Left colon (tissue), 2 donors: ENCODE results near the gene UBA1. TPM values are rescaled to one million over a fixed set of nuclear protein-coding genes. Genes with fewer than 3 reads are reported as not detected.
A peak's percentile ranks its signal among the peaks of the same experiment; 100 is the strongest.

Experiments used
- ATAC-seq: fragments of 200-7000 bp; cut with Tn5 transposase; one replicate; pipeline ENCODE4 v1.9.1; 2020; ENCODE audit warnings: mild to moderate bottlenecking, moderate library complexity
- DNase-seq, 2 donors: peaks; one replicate each; pipeline ENCODE4 v3.0.0-alpha.2; 2020
- intact Hi-C, 2 donors: fragments of 100-400 bp; cut with DNase I in 1 of 2; cut with micrococcal nuclease in 1 of 2; formaldehyde crosslinking; loops; one replicate each; pipeline versions ENCODE4 v1.11.2 to v1.14.0; 2022; cut with DNase I, micrococcal nuclease
- total RNA-seq, 2 donors: library from RNA; stranded (reverse); fragmentation: NEBNext Ultra II Directional; extraction: Animal tissue kit (Norgen Biotek cat#: 25700); gene quantifications; one replicate each; pipeline ENCODE4 v1.2.1, GENCODE V29; 2021
- donor health status: DM: no; HTN: no; CAD: no.
- donor health status: DM: yes; HTN: yes; CAD: no.

Gene UBA1
- total RNA-seq, 2 donors from 2014 or later = 217 to 220 TPM

DNA sequence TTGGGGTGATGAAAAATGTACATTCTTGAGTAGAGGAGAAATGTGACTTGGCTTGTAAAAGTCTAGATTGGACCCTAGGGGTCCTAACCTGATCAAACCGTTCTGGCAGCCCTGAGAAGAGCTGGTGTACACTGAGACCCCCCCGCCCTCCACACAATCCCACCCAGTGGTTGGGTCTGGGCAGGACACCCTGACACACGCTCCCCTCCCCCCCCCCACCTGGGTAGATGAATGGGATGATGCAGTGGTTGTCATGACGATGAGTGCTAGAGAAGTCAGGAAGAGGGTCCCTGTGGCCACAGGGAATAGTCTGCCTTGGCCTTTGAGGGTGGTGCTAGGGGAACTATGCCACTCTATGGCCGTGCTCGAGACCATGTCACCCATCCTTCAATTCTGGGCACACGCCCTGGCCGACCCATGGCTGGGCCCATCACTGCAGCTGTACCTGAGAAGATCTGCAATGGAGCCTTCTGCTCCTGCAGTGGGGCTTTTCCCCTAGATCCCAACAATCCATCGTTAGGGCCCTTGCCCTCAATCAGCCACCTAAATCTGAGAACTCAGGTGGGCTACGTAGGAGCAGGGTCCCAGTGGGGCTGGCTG is 29.2 kb downstream of the UBA1 start:
- ATAC-seq (no peak), DNase-seq (peak in 1 of 2 donors; percentile 19)
- intact Hi-C loops = no loop called here

DNA sequence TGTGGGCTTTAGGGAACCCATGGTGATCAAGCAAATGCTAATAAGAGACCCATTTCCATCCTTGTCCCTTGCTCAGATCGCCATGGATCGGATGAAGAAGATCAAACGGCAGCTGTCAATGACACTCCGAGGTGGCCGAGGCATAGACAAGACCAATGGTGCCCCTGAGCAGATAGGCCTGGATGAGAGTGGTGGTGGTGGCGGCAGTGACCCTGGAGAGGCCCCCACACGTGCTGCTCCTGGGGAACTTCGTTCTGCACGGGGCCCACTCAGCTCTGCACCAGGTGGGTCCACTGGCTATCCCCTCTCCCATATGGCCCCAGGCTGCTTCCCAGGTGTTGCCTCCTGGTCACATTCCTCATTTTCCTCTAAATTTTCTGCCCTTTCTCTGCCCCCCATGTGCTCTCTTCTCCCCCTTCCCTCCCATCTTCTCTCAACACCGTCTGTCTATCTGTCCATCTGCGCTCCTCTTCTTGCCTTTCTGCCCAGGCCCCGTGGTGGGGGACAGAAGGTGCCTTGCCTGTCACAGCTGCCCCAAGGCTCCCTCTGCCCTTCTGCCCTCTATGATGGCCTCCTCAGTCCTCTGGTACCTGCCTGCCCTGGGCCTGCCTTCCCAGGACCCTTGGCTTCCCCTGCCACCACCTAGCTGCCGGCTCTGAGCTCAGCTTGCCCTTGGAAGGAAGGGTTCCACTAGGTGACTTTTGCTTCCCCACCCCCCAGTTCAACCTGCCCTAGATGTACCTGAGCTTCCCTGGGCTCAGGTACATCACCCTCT is 30.0 kb downstream of the UBA1 start:
- intact Hi-C loops = no loop called here
- DNase-seq = peak in 1 of 2 donors; percentile 15
- no peak for ATAC-seq

DNA sequence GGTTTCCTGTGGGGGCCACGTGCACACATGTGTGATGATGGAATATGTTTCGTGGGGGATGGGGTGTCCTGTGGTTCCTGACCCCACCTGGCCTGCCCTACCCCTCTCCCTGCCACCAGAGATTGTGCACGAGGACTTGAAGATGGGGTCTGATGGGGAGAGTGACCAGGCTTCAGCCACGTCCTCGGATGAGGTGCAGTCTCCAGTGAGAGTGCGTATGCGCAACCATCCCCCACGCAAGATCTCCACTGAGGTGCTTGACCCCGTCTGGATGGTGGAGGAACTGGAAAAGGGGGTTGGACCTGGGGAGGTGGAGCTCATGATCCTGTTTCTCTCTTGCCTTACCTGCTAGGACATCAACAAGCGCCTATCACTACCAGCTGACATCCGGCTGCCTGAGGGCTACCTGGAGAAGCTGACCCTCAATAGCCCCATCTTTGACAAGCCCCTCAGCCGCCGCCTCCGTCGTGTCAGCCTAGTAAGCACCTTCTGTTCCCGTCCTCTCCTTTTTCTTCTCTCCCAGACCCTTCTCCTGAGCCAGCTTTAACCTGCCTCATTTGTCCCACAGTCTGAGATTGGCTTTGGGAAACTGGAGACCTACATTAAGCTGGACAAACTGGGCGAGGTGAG is 30.8 kb downstream of the UBA1 start:
- peak in 1 of 2 donors; percentile 16 for DNase-seq
- intact Hi-C loops = no loop called here
- no peak for ATAC-seq

DNA sequence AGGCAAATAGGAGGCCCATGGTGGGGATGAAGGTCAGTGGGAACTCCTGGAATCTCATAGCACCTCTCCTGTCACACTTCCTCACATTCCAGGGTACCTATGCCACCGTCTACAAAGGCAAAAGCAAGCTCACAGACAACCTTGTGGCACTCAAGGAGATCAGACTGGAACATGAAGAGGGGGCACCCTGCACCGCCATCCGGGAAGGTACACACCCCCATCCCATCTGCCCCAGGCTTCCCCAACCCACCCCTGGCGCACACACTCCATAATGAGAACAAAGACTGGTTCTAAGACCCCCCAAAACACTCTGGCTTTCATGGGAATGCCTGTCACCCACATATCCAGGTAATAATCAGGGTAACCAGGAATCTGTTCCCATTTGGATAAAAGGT is 31.3 kb downstream of the UBA1 start:
- ATAC-seq = no peak
- intact Hi-C loops = no loop called here
- DNase-seq = peak in 1 of 2 donors; percentile 0

DNA sequence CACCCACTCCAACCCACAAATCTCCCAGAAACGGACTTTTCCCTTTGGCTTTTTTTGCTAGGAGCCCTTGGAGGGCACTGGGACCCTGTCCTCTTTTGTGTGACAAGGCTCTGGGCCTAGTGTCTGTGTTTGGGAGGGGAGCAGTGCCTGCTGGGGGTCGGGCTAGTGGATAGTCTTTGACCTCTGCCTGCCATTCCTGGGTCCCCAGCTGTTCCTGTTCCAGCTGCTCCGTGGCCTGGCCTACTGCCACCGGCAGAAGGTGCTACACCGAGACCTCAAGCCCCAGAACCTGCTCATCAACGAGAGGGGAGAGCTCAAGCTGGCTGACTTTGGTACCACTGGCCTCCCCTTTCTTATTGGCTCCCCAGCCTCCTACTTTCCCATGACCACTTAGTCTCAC is 32.4 kb downstream of the UBA1 start:
- intact Hi-C loops = no loop called here
- ATAC-seq (no peak), DNase-seq (no peak)

DNA sequence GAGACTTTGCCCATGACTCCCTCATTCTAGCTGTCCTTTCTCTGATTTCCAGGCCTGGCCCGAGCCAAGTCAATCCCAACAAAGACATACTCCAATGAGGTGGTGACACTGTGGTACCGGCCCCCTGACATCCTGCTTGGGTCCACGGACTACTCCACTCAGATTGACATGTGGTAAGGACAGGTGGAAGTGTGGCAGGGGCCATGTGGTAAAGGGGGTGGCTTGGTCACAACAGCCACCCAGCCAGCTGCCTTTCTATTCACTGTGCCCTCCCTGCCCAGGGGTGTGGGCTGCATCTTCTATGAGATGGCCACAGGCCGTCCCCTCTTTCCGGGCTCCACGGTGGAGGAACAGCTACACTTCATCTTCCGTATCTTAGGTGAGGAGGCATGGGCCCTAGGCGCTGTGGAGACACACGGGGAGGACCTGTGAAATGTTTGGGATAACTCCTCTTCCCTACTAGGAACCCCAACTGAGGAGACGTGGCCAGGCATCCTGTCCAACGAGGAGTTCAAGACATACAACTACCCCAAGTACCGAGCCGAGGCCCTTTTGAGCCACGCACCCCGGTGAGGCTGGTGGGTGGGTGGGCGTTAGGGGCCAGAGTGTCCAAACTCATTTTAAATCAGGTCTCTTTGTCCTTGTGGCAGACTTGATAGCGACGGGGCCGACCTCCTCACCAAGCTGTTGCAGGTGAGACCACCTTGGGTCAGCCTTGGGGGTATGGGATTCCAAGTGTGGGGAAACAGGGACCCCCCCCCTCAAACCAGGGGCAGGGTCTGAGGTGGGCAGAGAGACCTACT is 33.1 kb downstream of the UBA1 start:
- no peak for DNase-seq
- ATAC-seq = no peak
- intact Hi-C loops = no loop called here

DNA sequence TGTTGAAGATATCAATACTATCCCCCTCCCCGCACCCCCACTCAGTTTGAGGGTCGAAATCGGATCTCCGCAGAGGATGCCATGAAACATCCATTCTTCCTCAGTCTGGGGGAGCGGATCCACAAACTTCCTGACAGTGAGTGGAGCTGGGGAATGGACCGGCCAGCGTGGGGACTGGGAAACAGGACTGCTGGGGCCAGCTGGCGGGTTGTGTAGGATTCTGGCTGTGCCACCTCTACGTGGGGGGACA is 33.6 kb downstream of the UBA1 start:
- no peak for ATAC-seq
- intact Hi-C loops = no loop called here
- no peak for DNase-seq

DNA sequence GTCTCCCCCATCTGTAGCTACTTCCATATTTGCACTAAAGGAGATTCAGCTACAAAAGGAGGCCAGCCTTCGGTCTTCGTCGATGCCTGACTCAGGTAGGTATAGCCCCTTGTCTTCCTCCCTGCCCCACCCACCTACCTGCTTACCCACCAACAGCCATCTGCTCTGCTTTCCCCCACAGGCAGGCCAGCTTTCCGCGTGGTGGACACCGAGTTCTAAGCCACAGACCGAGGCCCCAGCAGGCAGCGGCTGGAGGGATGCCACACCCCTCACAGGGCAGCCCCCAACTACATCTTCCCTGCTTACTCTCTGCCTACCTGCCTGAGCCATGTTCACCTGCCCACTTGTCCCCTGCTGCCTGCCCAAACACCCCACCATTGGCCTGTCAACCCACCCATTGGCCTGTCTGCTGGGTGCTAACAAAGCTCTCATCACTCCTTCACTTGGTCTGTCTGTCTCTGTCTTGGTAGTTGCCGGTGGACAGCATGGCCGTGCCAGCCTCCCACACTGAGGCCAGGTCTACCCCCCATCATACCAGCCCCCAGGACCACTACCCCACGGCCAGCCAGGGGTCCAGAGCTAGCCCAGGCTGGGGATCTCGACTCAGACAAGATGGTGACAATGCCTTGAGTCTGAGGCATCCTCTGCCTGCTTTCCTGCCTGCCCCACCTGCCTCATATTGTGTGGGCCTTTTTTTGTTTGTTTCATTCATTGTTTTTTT is 35.1 kb downstream of the UBA1 start:
- intact Hi-C loops = no loop called here
- no peak for DNase-seq
- ATAC-seq = no peak

DNA sequence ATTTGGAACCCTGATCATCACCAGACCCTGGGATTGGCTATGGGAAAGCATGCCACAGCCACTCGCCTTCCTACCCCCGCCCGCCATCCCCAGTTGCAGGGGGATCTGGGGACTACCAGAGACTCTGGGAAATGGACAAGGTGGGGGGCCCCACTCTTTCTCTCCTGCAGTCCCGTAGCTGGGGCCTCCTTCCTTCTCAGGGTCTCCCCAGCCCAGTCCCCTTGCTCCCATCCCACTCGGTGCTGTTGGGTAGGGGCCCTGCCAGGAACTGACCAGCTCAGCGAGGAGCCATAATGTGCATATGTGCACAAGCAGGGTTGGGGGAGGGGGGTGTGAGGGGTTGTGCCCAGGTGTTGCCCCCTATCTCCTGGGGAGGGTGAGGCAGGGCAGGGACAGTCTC is 35.8 kb downstream of the UBA1 start:
- DNase-seq = no peak
- ATAC-seq = no peak
- intact Hi-C loops = no loop called here

DNA sequence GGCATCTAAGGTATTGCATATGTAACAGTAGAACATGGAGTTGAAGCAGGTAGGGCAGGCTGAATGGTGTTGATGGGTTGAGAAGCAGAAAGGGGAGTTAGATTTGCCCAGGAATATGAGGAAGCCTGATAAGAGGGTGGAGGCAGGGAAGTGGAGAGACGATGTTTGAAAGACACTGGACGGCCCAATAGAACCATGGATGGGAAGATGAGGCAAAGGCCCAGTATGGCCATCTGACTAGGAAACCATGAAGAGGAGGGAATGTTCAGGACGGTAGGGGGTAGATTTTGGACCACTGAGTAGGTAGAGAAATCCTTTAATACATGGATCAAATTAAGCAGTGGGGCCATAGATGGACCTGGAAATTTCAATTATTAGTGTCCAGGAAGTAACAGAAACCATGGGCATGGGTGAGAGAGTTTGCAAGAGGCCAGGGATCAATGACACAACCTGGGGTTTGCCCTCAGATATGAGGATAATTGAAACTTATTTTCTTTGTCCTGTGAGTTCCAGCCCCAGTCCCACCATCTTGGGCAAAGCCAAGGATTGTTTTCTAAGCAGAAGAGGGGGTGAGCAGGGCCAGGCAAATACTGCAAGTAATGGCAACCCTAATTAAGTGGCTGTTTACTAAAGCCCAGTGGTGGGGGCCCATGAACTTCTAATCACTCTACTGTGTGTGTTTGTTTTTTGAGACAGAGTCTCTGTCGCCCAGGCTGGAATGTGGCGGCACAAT is 36.7 kb downstream of the UBA1 start:
- intact Hi-C loops = no loop called here
- no peak for DNase-seq
- no peak for ATAC-seq

DNA sequence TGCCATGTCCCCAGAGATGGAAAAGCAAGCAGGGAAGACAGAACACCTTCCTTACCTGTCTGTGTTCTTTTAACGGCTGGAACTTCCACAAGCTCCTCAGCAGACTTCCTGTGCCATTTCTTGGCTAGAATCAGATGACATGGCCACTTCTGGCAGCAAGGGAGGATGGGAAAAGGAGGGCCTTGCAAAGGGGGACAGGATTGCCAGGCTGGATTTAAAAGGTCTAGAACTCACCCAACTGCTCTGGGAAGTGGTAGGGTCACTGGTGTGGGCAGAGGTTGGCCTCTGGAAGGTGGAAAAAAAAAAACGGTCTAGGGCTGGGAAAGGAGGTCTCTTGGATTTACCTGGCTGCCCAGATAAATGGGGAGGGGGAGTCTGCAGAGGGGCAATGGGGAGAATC is 37.5 kb downstream of the UBA1 start:
- DNase-seq (no peak), ATAC-seq (no peak)
- intact Hi-C loops = no loop called here

DNA sequence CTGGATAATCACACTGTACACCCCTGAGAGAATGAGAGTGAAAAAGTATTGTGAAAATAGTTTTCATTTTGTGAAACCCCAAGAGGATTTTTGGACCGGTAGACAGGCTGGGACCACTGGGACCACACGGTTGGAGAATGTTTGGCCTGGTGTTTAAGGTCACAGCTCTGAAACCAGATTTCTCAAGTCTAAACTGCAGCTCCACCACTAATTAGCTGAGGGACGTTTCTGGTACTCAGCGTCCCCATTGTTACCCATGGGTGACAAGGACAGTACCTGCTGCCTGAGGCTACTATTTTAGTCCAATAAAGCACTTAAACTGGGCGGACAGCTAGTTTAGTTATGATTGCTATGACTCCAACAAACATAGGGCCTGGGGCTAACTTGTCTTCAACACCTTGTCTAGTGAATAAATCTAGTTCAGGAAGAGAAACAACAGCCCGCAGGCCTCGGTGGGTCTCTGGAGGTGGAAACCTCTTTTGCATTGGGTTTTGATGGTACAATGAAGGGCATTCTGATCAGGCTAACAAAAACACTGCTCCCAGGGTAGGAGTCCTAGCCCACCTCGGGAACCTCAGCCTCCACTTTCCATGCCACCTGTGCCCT is 38.7 kb downstream of the UBA1 start:
- DNase-seq (no peak), ATAC-seq (no peak)
- intact Hi-C loops = no loop called here

DNA sequence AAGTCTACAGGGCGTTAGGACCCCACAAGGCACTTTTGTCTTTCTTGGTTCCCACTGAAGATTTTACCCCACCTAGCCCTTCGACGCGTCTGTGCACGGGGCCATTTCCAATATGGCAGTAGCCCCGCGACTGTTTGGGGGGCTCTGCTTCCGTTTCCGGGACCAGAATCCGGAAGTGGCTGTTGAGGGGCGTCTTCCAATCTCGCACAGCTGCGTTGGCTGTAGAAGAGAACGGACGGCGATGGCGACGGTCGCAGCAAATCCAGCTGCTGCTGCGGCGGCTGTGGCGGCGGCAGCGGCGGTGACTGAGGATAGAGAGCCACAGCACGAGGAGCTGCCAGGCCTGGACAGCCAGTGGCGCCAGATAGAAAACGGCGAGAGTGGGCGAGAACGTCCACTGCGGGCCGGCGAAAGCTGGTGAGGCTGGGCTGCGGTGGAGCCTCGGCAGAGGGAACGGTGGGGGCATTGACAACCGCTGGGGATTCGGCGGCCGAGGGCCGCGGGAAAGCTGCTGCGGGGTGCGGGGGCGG is 39.2 kb downstream of the UBA1 start, which contains the start of gene USP11:
Gene USP11 (plus strand): TSS at position 207 of the 530 bp plus-strand sequence. CDS start 35 bp downstream, at position 242.
- intact Hi-C loops = no loop called here
- ATAC-seq (peak; percentile 33), DNase-seq (peak; percentile 47 to 49)

DNA sequence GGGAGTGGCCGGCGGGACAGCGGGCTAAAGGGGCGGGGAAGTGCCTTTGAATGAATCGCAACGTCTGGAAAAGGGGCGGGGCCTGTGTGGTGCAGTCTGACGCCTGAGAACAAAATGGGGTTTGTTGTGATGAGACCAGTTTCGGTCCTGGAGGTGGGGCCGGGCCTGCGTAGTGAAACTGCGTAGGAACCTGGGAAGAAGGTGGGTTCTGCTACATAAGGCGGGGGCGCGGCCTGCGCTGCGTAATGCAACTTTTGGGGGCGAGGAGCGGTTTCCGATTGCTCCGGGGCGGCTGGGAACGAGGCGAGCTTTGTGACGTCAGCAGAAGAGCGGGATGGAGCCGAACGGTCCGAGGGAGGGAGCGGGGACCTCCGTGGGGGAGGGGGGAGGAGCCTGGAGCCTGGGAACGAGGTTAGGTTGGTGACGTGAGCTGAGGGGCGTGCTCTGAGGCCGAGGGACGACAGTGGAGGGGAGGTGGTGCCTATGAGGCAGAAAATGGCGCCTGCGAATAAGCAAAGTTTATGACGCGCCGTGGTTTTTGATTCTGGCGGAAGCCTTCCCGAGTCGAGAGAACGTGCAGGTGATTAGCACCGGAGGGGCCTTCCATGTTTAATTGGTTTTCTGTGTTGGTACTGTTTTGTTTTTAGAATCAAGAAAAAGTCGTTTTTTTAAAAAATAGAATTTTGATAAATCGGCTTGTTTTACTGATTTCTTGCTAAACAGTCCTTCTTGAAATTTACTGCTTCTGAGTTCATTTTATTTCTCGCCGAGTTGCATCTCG is 39.9 kb downstream of the UBA1 start:
- intact Hi-C loops = no loop called here
- DNase-seq (peak; percentile 93 to 96), ATAC-seq (peak; percentile 87)

DNA sequence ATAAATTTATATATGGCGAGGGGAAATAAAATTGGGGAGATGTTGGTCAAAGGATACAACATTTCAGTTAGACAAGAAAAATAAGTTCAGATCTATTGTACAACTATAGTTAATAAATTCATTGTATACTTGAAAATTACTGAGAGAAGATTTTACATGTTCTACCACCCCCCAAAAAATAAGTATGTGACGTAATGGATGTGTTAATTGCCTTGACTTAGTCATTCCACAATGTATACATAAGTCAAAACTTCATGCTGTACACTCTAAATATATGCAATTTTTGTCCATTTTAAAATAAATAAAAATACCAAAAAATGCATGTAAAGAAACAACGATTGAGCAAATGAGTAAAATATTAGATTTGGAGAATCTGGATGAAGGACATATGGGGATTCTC is 41.0 kb downstream of the UBA1 start:
- intact Hi-C loops = no loop called here
- no peak for DNase-seq
- no peak for ATAC-seq

DNA sequence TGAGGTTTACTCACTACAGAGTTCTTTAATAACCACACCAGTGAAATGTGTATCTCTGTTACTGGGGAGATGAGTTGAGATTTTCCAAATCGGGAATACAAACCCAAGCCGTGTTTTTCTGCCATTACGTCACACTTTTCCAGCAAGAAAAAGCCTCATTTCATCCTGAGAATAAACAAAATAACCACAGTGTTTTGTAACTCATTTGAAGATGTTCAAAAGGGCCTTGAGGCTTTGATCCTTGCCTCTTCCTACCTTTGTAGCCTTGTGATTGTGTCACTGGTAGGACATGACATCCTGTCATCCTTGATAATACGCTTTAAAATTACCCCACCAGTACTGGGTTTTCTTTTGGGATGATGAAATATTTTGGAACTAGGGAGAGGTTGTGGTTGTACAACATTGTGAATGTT is 42.1 kb downstream of the UBA1 start:
- ATAC-seq = no peak
- no peak for DNase-seq
- intact Hi-C loops = no loop called here

DNA sequence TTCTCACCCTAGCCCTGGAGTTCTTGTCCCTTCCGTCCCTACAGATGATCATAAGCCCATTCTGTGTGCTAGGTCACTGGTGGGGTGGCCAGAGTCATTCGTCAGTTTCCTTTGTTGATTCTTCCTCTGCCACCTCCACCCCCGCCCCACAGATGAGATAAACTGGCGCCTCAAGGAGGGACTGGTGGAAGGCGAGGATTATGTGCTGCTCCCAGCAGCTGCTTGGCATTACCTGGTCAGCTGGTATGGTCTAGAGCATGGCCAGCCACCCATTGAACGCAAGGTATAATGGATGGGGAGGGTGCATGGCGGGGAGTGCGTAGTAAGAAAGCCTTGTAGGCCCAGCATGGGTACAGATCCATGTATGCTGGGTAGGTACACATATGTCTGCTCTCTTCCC is 45.6 kb downstream of the UBA1 start:
- no peak for DNase-seq
- no peak for ATAC-seq
- intact Hi-C loops = no loop called here
